IMR-90 (cell line): ENCODE results near the gene CYB561A3. TPM values are rescaled to one million over a fixed set of nuclear protein-coding genes. Genes with fewer than 3 reads are reported as not detected.

Source experiments
- ATAC-seq: fragments of 200-7000 bp; cut with Tn5 transposase; 2 replicates; pipeline ENCODE4 v1.9.1; 2020; ENCODE audit warnings: low read depth, mild to moderate bottlenecking, moderate library complexity
- BruUV-seq: library from RNA; stranded (reverse); fragments of 400-500 nt; replicated peaks from 2 replicates; lab custom pipeline; 2021; lab: Mats Ljungman, UMichigan
- CTCF ChIA-PET: fragments of 300-600 bp; formaldehyde crosslinking; extraction: SDS; loops from one replicate; lab custom pipeline; 2021; ENCODE audit warnings: antibody characterized with exemption; lab: Yijun Ruan, JAX
- POLR2A ChIA-PET: fragments of 300-600 bp; sonication (Branson Sonifier 250); formaldehyde crosslinking; loops from one replicate; lab custom pipeline; 2022; ENCODE audit warnings: antibody characterized with exemption; ENCODE audit not compliant: unreplicated experiment; lab: Charles Lee
- DNase-seq: peaks from one replicate; pipeline ENCODE4 v3.0.0; 2013
- H2AFZ ChIP-seq: replicated peaks from 2 replicates; pipeline ENCODE3; 2013; ENCODE audit warnings: low read length, mild to moderate bottlenecking; ENCODE audit not compliant: poor library complexity
- H2AK5ac ChIP-seq: 2 replicates; pipeline ENCODE4 v1.6.1; 2013; ENCODE audit warnings: low read depth, low read length, inconsistent platforms
- H2AK9ac ChIP-seq: replicated peaks from 2 replicates; pipeline ENCODE3; 2013; ENCODE audit warnings: mild to moderate bottlenecking, low read depth, low read length, moderate library complexity; ENCODE audit not compliant: poor library complexity
- H2BK120ac ChIP-seq: 2 replicates; pipeline ENCODE4 v1.6.1; 2013; ENCODE audit warnings: low read depth, low read length, inconsistent platforms
- H2BK15ac ChIP-seq: 3 replicates; pipeline ENCODE4 v1.6.1; 2013; ENCODE audit warnings: low read depth, low read length, inconsistent platforms
- H2BK20ac ChIP-seq: 2 replicates; pipeline ENCODE4 v1.6.1; 2013; ENCODE audit warnings: low read depth, mild to moderate bottlenecking, inconsistent platforms, low read length, moderate library complexity
- H2BK5ac ChIP-seq: 2 replicates; pipeline ENCODE4 v1.6.1; 2013; ENCODE audit warnings: mild to moderate bottlenecking, low read depth, low read length, inconsistent platforms; ENCODE audit not compliant: poor library complexity, severe bottlenecking
- H3K14ac ChIP-seq: replicated peaks from 2 replicates; pipeline ENCODE4 v1.6.1; 2013; ENCODE audit warnings: low read depth, low read length, inconsistent platforms
- H3K18ac ChIP-seq: 2 replicates; pipeline ENCODE4 v1.6.1; 2013; ENCODE audit warnings: low read depth, low read length, control low read depth
- H3K23ac ChIP-seq: 2 replicates; pipeline ENCODE4 v1.6.1; 2013; ENCODE audit warnings: low read depth, low read length, inconsistent platforms
- H3K27ac ChIP-seq: 2 replicates; pipeline ENCODE4 v1.5.1; 2013; ENCODE audit warnings: mild to moderate bottlenecking, control low read depth, low read length; ENCODE audit not compliant: insufficient read depth
- H3K27me3 ChIP-seq: 2 replicates; pipeline ENCODE4 v1.6.1; 2013; ENCODE audit warnings: low read length; ENCODE audit not compliant: control insufficient read depth, insufficient read depth
- H3K36me3 ChIP-seq: 2 replicates; pipeline ENCODE4 v1.6.1; 2013; ENCODE audit warnings: low read length, mixed read lengths; ENCODE audit not compliant: control insufficient read depth, insufficient read depth
- H3K4ac ChIP-seq: 2 replicates; pipeline ENCODE4 v1.6.1; 2013; ENCODE audit warnings: low read depth, low read length, inconsistent platforms
- H3K4me1 ChIP-seq: 2 replicates; pipeline ENCODE4 v1.6.1; 2013; ENCODE audit warnings: low read length, mixed read lengths; ENCODE audit not compliant: control insufficient read depth, insufficient read depth
- H3K4me2 ChIP-seq: 2 replicates; pipeline ENCODE4 v1.6.1; 2013; ENCODE audit warnings: low read depth, mild to moderate bottlenecking, control low read depth, low read length, moderate library complexity
- H3K4me3 ChIP-seq: 2 replicates; pipeline ENCODE4 v1.5.1; 2013; ENCODE audit warnings: low read depth, mild to moderate bottlenecking, control low read depth, low read length, moderate library complexity; ENCODE audit not compliant: insufficient read depth
- H3K56ac ChIP-seq: 2 replicates; pipeline ENCODE4 v1.6.1; 2013; ENCODE audit warnings: low read length, inconsistent platforms; ENCODE audit not compliant: insufficient read depth; ENCODE audit errors: extremely low read depth
- H3K79me1 ChIP-seq, 2 experiments: 2 replicates each; pipeline ENCODE4 v1.6.1; 2013; ENCODE audit warnings: low read length in 2 of 2, inconsistent platforms in 1 of 2, low read depth in 1 of 2
- H3K9ac ChIP-seq: 2 replicates; pipeline ENCODE4 v1.6.1; 2013; ENCODE audit warnings: low read depth, low read length, control low read depth
- H3K9me1 ChIP-seq: 2 replicates; pipeline ENCODE4 v1.6.1; 2013; ENCODE audit warnings: low read length, inconsistent platforms; ENCODE audit not compliant: insufficient read depth
- H3K9me3 ChIP-seq: 2 replicates; pipeline ENCODE4 v1.6.1; 2013; ENCODE audit warnings: low read length; ENCODE audit not compliant: control insufficient read depth, insufficient read depth
- H4K20me1 ChIP-seq: 2 replicates; pipeline ENCODE4 v1.6.1; 2013; ENCODE audit warnings: low read length, inconsistent platforms; ENCODE audit not compliant: insufficient read depth
- H4K5ac ChIP-seq: 2 replicates; pipeline ENCODE4 v1.6.1; 2013; ENCODE audit warnings: mild to moderate bottlenecking, low read depth, low read length, control low read depth
- H4K8ac ChIP-seq, 2 experiments: 2 replicates each; pipeline ENCODE4 v1.6.1; 2013; ENCODE audit warnings: low read depth in 2 of 2, low read length in 2 of 2, control low read depth in 1 of 2, inconsistent platforms in 1 of 2
- H4K91ac ChIP-seq: 2 replicates; pipeline ENCODE4 v1.6.1; 2013; ENCODE audit warnings: low read depth, low read length, inconsistent platforms; ENCODE audit not compliant: insufficient read depth
- CEBPB ChIP-seq: IDR thresholded peaks from 2 replicates; pipeline ENCODE4 v1.6.1; 2012; ENCODE audit warnings: low read depth, low read length, improper control_type of control experiment
- CHD1 ChIP-seq: IDR thresholded peaks from 2 replicates; pipeline ENCODE4 v1.6.1; 2012; ENCODE audit warnings: low read depth, low read length, improper control_type of control experiment
- CTCF ChIP-seq: conservative IDR thresholded peaks from 2 replicates; pipeline ENCODE4 v1.5.1; 2012; ENCODE audit warnings: mild to moderate bottlenecking, low read depth, low read length, improper control_type of control experiment
- FOS ChIP-seq: fragments of 150-350 bp; IDR thresholded peaks from 2 replicates; pipeline ENCODE4 v1.6.1; 2016; ENCODE audit warnings: low read depth, low read length
- MAFK ChIP-seq: IDR thresholded peaks from 2 replicates; pipeline ENCODE4 v1.6.1; 2012; ENCODE audit warnings: low read depth, low read length, improper control_type of control experiment
- MXI1 ChIP-seq: IDR thresholded peaks from 2 replicates; pipeline ENCODE4 v1.6.1; 2012; ENCODE audit warnings: low read depth, mild to moderate bottlenecking, low read length, moderate library complexity, borderline replicate concordance
- POLR2A ChIP-seq: IDR thresholded peaks from 2 replicates; pipeline ENCODE4 v1.6.1; 2012; ENCODE audit warnings: mild to moderate bottlenecking, low read depth, low read length
- RAD21 ChIP-seq: IDR thresholded peaks from 2 replicates; pipeline ENCODE4 v1.6.1; 2012; ENCODE audit warnings: low read length, improper control_type of control experiment
- RCOR1 ChIP-seq: IDR thresholded peaks from 2 replicates; pipeline ENCODE4 v1.6.1; 2012; ENCODE audit warnings: mild to moderate bottlenecking, low read length, improper control_type of control experiment; ENCODE audit not compliant: insufficient replicate concordance
- RFX5 ChIP-seq: IDR thresholded peaks from 2 replicates; pipeline ENCODE4 v1.8.0; 2012; ENCODE audit warnings: low read depth, mild to moderate bottlenecking, low read length, moderate library complexity
- USF2 ChIP-seq: fragments of 150-350 bp; IDR thresholded peaks from 2 replicates; pipeline ENCODE4 v1.6.1; 2017; ENCODE audit warnings: mild to moderate bottlenecking, antibody characterized with exemption, low read length, low read depth
- WGBS, 2 experiments: methylation state at CpG; one replicate each; pipeline versions ENCODE4 v1.1.5 to v1.1.7; 2013; ENCODE audit warnings: missing lambda C conversion rate in 2 of 2; ENCODE audit not compliant: insufficient read length in 1 of 2; ENCODE audit errors: extremely low coverage in 2 of 2; 5-methylcytosine and 5-hydroxymethylcytosine counted together
- dilution Hi-C: fragments of 300-500 bp; cut with HindIII; formaldehyde crosslinking; loops from one replicate; pipeline ENCODE4 v1.14.3; 2018; ENCODE audit warnings: low sequenced_read_pairs; ENCODE audit not compliant: unreplicated experiment
- in situ Hi-C: fragments of 300-500 bp; cut with MboI; formaldehyde crosslinking; loops from 3 replicates; pipeline ENCODE4 v1.14.3; 2019; ENCODE audit warnings: low sequenced_read_pairs, inconsistent platforms, mixed read lengths
- intact Hi-C: fragments of 100-400 bp; cut with micrococcal nuclease; formaldehyde crosslinking; loops from 2 replicates; pipeline ENCODE4 v1.10.0; 2022
- polyA plus RNA-seq, 3 experiments: library from polyadenylated mRNA; depleted of rRNA; stranded (reverse); fragments of >200 nt; gene quantifications; 2 replicates each; pipeline ENCODE4 v1.2.3, GENCODE V29; 2012; ENCODE audit warnings: low replicate concordance in 1 of 3
- total RNA-seq: library from RNA; depleted of rRNA; stranded (reverse); fragments of >200 nt; gene quantifications from 2 replicates; pipeline ENCODE4 v1.2.3, GENCODE V29; 2012
- TF ChIP-seq, protein P1 (sequence below): fragments of 150-350 bp; IDR thresholded peaks from 2 replicates; pipeline ENCODE4 v1.6.1; 2016; ENCODE audit warnings: low read depth, mild to moderate bottlenecking, low read length, moderate library complexity, borderline replicate concordance

The CYB561A3 gene
- total and polyA plus RNA-seq, 2 of the 4 experiments (the other 2 are of a cell fraction), result 13.6 to 39.2 TPM

- Histone ChIP-seq H2AK5ac (peak overlapping the region; percentile 63), H3K4me3 (no peak overlapping the region), H2AK9ac (peak overlapping the region; percentile 91), H3K4me2 (no peak overlapping the region; the same call in 1 of the 2 replicates), H3K36me3 (no peaks in the 10 kb centered on the region; the same call in 1 of the 2 replicates), H3K9me1 (peaks cover 3% of the 10 kb centered on the region; the same call in 1 of the 2 replicates), H2BK120ac (peak overlapping the region; percentile 77), H3K18ac (peak overlapping the region; percentile 67), H3K27ac (peak overlapping the region; percentile 87), H4K5ac (peak overlapping the region; percentile 80), H4K91ac (peak overlapping the region; percentile 77; the same call in 1 of the 2 replicates), H3K79me1 (peaks cover 0 to 4% of the 10 kb centered on the region in 2 experiments; a peak in 2 of 4 replicates), H3K56ac (no peak overlapping the region), H4K20me1 (no peaks in the 10 kb centered on the region; the same call in 1 of the 2 replicates), H2BK20ac (peak overlapping the region; percentile 90), H3K4ac (peak overlapping the region; percentile 90; the same call in 1 of the 2 replicates), H3K27me3 (no peaks in the 10 kb centered on the region), H2AFZ (no peak overlapping the region), H2BK5ac (peak overlapping the region; percentile 93), H3K4me1 (peaks cover 11% of the 10 kb centered on the region), H3K14ac (peak overlapping the region; percentile 75), H2BK15ac (peak overlapping the region; percentile 85; the same call in 2 of the 3 replicates), H4K8ac (peak overlapping the region; percentile 25 to 43; a peak in 2 of 4 replicates), H3K9me3 (0 out of 2 replicates have a peak, but pooled peaks cover 2% of the 10 kb centered on the region), H3K9ac (no peak overlapping the region), H3K23ac (peak overlapping the region; percentile 60)
- ChIA-PET CTCF (no interaction called here), POLR2A (no interaction called here)
- DNase-seq (peak; percentile 78), ATAC-seq (peak; percentile 48; the same call in 1 of the 2 replicates)
- no peak for TF ChIP-seq CTCF
- TF ChIP-seq RAD21, result no peak
- no peak for TF ChIP-seq MXI1
- TF ChIP-seq RCOR1, result no peak
- TF ChIP-seq, protein P1, sequence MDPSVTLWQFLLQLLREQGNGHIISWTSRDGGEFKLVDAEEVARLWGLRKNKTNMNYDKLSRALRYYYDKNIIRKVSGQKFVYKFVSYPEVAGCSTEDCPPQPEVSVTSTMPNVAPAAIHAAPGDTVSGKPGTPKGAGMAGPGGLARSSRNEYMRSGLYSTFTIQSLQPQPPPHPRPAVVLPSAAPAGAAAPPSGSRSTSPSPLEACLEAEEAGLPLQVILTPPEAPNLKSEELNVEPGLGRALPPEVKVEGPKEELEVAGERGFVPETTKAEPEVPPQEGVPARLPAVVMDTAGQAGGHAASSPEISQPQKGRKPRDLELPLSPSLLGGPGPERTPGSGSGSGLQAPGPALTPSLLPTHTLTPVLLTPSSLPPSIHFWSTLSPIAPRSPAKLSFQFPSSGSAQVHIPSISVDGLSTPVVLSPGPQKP, result no peak
- no peak for TF ChIP-seq USF2
- TF ChIP-seq RFX5, result no peak
- no peak for TF ChIP-seq CEBPB
- TF ChIP-seq POLR2A, result no peak
- TF ChIP-seq CHD1, result no peak
- no peak for TF ChIP-seq MAFK
- no peak for TF ChIP-seq FOS
- dilution Hi-C loops, result no loop called here
- intact Hi-C loops, result loop anchor here (1.0 kb wide), 1 partner anchor 8 kb away; no protein-coding TSS in a partner anchor
- in situ Hi-C loops, result no loop called here
- no TSS peak for BruUV-seq
- 100% methylated on average over 1 of the region's 6 CpGs; no CpG with 5 or more reads in 1 of the 2 experiments for WGBS, 2 experiments
These were observed 15.9 kb upstream of the CYB561A3 start for GRCh38 chr11:61377461-61378160.
